WTC11 (cell line): ENCODE data around the gene CDA.

Experiments
- CTCF ChIP-seq: fragments of 200-600 bp; IDR thresholded peaks from 2 replicates; pipeline ENCODE4 v1.8.0; 2022; ENCODE audit warnings: antibody characterized with exemption
- MLX ChIP-seq: sonication (generic); formaldehyde crosslinking; IDR thresholded peaks from 2 replicates; pipeline ENCODE4 v1.8.1; 2023; ENCODE audit warnings: mild to moderate bottlenecking, missing genetic modification reagents, moderate library complexity

- no peak for TF ChIP-seq CTCF
- no peak for TF ChIP-seq MLX (CRISPR knock-in tag)
These were observed 29.7 kb downstream of the CDA start for GRCh38 chr1:20618550-20618949.
